HCT116 (cell line): ENCODE results near the gene KDM5A.

Experiments
- EGR1 ChIP-seq: IDR thresholded peaks from 2 replicates; pipeline ENCODE4 v1.6.1; 2012; ENCODE audit warnings: low read depth
- EZH2 ChIP-seq: fragments of 200-600 bp; sonication (generic); IDR thresholded peaks from 2 replicates; pipeline ENCODE4 v1.6.1; 2017; ENCODE audit warnings: antibody characterized with exemption, mixed run types
- EZH2phosphoT487 ChIP-seq: fragments of 200-600 bp; IDR thresholded peaks from 2 replicates; pipeline ENCODE4 v1.6.1; 2018; ENCODE audit warnings: antibody characterized with exemption, borderline replicate concordance
- POLR2A ChIP-seq: IDR thresholded peaks from 2 replicates; pipeline ENCODE4 v1.7.0; 2011; ENCODE audit warnings: borderline replicate concordance; ENCODE audit not compliant: insufficient read depth, insufficient read length; ENCODE audit errors: extremely low read depth
- POLR2AphosphoS5 ChIP-seq: IDR thresholded peaks from 2 replicates; pipeline ENCODE4 v1.6.1; 2011; ENCODE audit warnings: mild to moderate bottlenecking, low read depth, low read length, moderate library complexity
- SP1 ChIP-seq: IDR thresholded peaks from 2 replicates; pipeline ENCODE4 v1.6.1; 2012; ENCODE audit warnings: low read depth
- ZFX ChIP-seq: fragments of 450-650 bp; IDR thresholded peaks from 2 replicates; pipeline ENCODE4 v1.6.1; 2017
- ZNF274 ChIP-seq: fragments of 200-500 bp; sonication (Bioruptor generic); IDR thresholded peaks from 2 replicates; pipeline ENCODE4 v1.6.1; 2014; ENCODE audit warnings: mild to moderate bottlenecking, low read depth, low read length, inconsistent platforms
- TF ChIP-seq, protein P1 (sequence below), 3 experiments: fragments of 200-600 bp in 1 of 3; sonication (generic) in 1 of 3; IDR thresholded peaks in 2 of 3; conservative IDR thresholded peaks in 1 of 3; 2 replicates each; pipeline ENCODE4 v1.5.1; 2012 to 2017; ENCODE audit warnings: low read depth in 2 of 3, low read length in 2 of 3, antibody characterized with exemption in 1 of 3, borderline replicate concordance in 1 of 3, control low read depth in 1 of 3, mild to moderate bottlenecking in 1 of 3, mixed read lengths in 1 of 3, mixed run types in 1 of 3, moderate library complexity in 1 of 3; ENCODE audit not compliant: insufficient read depth in 1 of 3
- TF ChIP-seq, protein P2 (sequence below): IDR thresholded peaks from 2 replicates; pipeline ENCODE4 v1.6.1; 2012
- TF ChIP-seq, protein P3 (sequence below): IDR thresholded peaks from 2 replicates; pipeline ENCODE4 v1.6.1; 2012; ENCODE audit warnings: low read depth

DNA sequence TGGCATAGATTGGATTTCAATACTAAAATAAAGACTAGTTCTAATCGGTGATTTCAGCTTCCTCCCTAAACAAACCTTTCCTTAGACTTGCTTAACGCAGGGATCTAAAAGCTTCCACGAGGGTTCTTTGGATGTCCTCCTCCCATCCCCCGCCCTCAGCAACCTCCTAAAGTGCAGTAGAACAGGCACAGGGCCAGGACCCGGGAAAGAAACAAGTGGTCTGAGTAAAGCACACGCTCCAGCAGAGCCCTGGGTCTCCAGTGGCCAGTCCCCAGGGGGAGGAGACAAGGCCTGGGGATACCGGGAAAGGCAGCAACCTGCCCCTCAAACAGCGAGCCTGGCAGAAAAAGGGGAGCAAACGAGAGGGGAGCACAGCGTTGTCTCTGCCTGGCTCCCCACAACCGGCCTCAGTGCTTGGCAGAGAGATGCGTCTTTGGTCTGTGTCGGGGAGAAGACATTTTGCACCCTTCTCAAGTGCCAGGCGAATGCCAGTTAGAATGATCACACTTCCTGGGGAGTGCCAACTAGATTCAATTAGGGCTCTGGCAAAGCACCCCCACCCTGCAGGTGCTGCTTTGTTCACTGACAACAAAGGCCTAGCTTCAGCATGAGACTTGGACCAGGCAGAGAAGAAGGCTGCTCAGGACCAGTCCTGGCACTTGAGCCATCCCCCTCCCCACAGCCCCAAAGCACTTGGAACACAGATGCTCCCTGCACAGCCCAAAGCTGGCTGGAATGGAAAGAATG lies 158.0 kb downstream of the KDM5A start:
- TF ChIP-seq ZNF274 (no peak), ZFX (no peak), SP1 (no peak), POLR2A (no peak), EGR1 (no peak), EZH2 (no peak), POLR2AphosphoS5 (no peak), EZH2phosphoT487 (no peak)
- TF ChIP-seq, protein P1, sequence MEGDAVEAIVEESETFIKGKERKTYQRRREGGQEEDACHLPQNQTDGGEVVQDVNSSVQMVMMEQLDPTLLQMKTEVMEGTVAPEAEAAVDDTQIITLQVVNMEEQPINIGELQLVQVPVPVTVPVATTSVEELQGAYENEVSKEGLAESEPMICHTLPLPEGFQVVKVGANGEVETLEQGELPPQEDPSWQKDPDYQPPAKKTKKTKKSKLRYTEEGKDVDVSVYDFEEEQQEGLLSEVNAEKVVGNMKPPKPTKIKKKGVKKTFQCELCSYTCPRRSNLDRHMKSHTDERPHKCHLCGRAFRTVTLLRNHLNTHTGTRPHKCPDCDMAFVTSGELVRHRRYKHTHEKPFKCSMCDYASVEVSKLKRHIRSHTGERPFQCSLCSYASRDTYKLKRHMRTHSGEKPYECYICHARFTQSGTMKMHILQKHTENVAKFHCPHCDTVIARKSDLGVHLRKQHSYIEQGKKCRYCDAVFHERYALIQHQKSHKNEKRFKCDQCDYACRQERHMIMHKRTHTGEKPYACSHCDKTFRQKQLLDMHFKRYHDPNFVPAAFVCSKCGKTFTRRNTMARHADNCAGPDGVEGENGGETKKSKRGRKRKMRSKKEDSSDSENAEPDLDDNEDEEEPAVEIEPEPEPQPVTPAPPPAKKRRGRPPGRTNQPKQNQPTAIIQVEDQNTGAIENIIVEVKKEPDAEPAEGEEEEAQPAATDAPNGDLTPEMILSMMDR (IDR thresholded peaks at IDR 0.05 in 2 of 3, conservative IDR thresholded peaks at IDR 0.05 in 1 of 3; ENCODE audit: borderline replicate concordance in 1 of 3, insufficient read depth in 1 of 3, low read depth in 2 of 3, low read length in 2 of 3) = no peak
- TF ChIP-seq, protein P2, sequence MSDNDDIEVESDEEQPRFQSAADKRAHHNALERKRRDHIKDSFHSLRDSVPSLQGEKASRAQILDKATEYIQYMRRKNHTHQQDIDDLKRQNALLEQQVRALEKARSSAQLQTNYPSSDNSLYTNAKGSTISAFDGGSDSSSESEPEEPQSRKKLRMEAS = no peak
- TF ChIP-seq, protein P3, sequence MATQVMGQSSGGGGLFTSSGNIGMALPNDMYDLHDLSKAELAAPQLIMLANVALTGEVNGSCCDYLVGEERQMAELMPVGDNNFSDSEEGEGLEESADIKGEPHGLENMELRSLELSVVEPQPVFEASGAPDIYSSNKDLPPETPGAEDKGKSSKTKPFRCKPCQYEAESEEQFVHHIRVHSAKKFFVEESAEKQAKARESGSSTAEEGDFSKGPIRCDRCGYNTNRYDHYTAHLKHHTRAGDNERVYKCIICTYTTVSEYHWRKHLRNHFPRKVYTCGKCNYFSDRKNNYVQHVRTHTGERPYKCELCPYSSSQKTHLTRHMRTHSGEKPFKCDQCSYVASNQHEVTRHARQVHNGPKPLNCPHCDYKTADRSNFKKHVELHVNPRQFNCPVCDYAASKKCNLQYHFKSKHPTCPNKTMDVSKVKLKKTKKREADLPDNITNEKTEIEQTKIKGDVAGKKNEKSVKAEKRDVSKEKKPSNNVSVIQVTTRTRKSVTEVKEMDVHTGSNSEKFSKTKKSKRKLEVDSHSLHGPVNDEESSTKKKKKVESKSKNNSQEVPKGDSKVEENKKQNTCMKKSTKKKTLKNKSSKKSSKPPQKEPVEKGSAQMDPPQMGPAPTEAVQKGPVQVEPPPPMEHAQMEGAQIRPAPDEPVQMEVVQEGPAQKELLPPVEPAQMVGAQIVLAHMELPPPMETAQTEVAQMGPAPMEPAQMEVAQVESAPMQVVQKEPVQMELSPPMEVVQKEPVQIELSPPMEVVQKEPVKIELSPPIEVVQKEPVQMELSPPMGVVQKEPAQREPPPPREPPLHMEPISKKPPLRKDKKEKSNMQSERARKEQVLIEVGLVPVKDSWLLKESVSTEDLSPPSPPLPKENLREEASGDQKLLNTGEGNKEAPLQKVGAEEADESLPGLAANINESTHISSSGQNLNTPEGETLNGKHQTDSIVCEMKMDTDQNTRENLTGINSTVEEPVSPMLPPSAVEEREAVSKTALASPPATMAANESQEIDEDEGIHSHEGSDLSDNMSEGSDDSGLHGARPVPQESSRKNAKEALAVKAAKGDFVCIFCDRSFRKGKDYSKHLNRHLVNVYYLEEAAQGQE = no peak
